Measurements from ENCODE around the gene SORBS2. TPM values are rescaled to one million over a fixed set of nuclear protein-coding genes. Genes with fewer than 3 reads are reported as not detected.

The SORBS2 gene
- total and polyA plus RNA-seq, 8 donors = 24.2 to 50.8 (median 35.5) TPM

GRCh38 chr4:185820146-185821028 is 8.4 kb upstream of the SORBS2 start:
- H3K9me3 ChIP-seq = no peaks in the 10 kb centered on the region
- no peak for TF ChIP-seq CTCF (IDR thresholded peaks at IDR 0.05)
- H3K4me3 ChIP-seq = no peak overlapping the region
- no peak overlapping the region for H3K27ac ChIP-seq
- no peaks in the 10 kb centered on the region for H3K27me3 ChIP-seq
- intact Hi-C loops (cut with DNase I) = no loop called here
- ATAC-seq (peak; percentile 46), DNase-seq (peak in 1 of 4 donors; percentile 47)
- no peaks in the 10 kb centered on the region for H3K36me3 ChIP-seq
- H3K4me1 ChIP-seq = no peaks in the 10 kb centered on the region

- no peaks in the 10 kb centered on the region for H3K9me3 ChIP-seq
These were observed 7.2 kb upstream of the SORBS2 start for GRCh38 chr4:185819144-185819543.

GRCh38 chr4:185817403-185817818 is 5.4 kb upstream of the SORBS2 start:
- H3K4me3 ChIP-seq = no peak overlapping the region
- no peaks in the 10 kb centered on the region for H3K4me1 ChIP-seq
- no peak for TF ChIP-seq CTCF (IDR thresholded peaks at IDR 0.05)
- H3K36me3 ChIP-seq = no peaks in the 10 kb centered on the region
- H3K9me3 ChIP-seq = no peaks in the 10 kb centered on the region
- H3K27me3 ChIP-seq = no peaks in the 10 kb centered on the region
- peak; percentile 52 to 81 (median 76) for DNase-seq
- intact Hi-C loops (cut with DNase I) = no loop called here
- peak; percentile 87 for ATAC-seq
- H3K27ac ChIP-seq = peak overlapping the region; percentile 29 to 62

More at GRCh38 chr4:185819144-185819543, 7.2 kb upstream of the SORBS2 start:
- no peak for ATAC-seq
- H3K4me3 ChIP-seq = no peak overlapping the region
- no peaks in the 10 kb centered on the region for H3K4me1 ChIP-seq
- H3K27me3 ChIP-seq = no peaks in the 10 kb centered on the region
- no peak overlapping the region for H3K27ac ChIP-seq
- DNase-seq = no peak
- TF ChIP-seq CTCF (IDR thresholded peaks at IDR 0.05) = no peak
- intact Hi-C loops (cut with DNase I) = no loop called here
- H3K36me3 ChIP-seq = no peaks in the 10 kb centered on the region

- no peak for ATAC-seq
- H3K9me3 ChIP-seq = no peaks in the 10 kb centered on the region
- H3K36me3 ChIP-seq = no peaks in the 10 kb centered on the region
- no peak overlapping the region for H3K4me3 ChIP-seq
- intact Hi-C loops (cut with DNase I) = no loop called here
- H3K4me1 ChIP-seq = no peaks in the 10 kb centered on the region
- no peak for DNase-seq
- no peaks in the 10 kb centered on the region for H3K27me3 ChIP-seq
- H3K27ac ChIP-seq = no peak overlapping the region
- TF ChIP-seq CTCF (IDR thresholded peaks at IDR 0.05) = no peak
These were observed 1.1 kb upstream of the SORBS2 start for GRCh38 chr4:185813133-185813532.

- peak overlapping the region; percentile 71 for H3K27ac ChIP-seq
- no peaks in the 10 kb centered on the region for H3K27me3 ChIP-seq
- H3K9me3 ChIP-seq = no peaks in the 10 kb centered on the region
- no peaks in the 10 kb centered on the region for H3K36me3 ChIP-seq
- peak overlapping the region; percentile 19 to 32 for H3K4me3 ChIP-seq
- peak in 2 of 4 donors; percentile 23 to 25 for DNase-seq
- intact Hi-C loops (cut with DNase I) = no loop called here
- TF ChIP-seq CTCF (IDR thresholded peaks at IDR 0.05) = no peak
- ATAC-seq = peak; percentile 71
- H3K4me1 ChIP-seq = no peaks in the 10 kb centered on the region
These were observed 1.1 kb downstream of the SORBS2 start for GRCh38 chr4:185810746-185811508.
